GDM1 (cell line): ENCODE data around the gene SLC1A5.
A peak's percentile ranks its signal among the peaks of the same experiment; 100 is the strongest.

Source experiments
- DNase-seq: peaks from one replicate; lab custom pipeline; 2025; lab: John Stamatoyannopoulos, UW

SLC1A5 gene

DNA sequence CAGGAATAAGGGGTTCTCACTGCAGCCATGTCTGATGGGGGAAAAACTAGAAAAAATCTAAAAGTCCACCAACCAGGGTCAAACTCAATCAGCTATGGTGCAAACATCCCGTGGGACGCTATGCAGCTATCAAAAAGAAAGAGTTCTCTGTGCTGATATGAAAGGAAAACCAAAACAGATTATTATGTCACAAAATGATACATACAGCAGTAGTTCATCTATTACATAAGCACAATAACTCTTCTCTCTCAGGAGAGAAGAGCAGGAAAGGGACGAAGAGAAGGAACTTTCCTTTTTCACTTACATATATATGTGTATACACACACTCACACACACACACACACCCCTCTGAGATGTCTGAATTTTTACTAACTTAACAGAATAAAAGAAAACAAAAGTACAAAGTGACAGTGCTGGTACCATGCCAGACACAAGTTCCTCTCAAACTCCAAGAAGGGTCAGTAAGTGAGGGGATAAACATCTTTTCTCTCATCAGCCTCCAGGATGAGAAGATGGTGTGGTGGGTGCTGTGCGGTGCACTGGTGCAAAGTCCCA lies 45.4 kb downstream of the SLC1A5 start:
- DNase-seq = no peak

DNA sequence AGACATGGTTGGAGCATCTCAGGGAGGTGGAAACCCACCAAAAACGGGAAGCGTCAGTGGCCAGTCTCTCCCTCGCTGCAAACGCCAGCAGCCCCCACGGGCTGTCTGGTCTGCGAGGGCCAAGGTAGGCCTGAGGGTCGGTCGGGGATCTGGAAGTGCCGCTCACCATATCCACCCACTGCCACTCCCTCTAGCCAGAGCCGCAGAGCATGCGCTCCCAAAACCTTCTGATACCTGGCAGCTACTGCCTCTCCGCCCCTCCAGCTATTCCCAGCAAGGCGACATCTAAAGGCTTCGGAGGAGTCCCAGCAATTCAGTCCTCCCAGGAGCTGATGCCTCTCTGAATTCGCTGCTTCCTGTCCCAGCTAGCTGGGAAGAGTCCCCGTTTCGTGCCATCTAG lies 46.9 kb downstream of the SLC1A5 start:
- DNase-seq = no peak

DNA sequence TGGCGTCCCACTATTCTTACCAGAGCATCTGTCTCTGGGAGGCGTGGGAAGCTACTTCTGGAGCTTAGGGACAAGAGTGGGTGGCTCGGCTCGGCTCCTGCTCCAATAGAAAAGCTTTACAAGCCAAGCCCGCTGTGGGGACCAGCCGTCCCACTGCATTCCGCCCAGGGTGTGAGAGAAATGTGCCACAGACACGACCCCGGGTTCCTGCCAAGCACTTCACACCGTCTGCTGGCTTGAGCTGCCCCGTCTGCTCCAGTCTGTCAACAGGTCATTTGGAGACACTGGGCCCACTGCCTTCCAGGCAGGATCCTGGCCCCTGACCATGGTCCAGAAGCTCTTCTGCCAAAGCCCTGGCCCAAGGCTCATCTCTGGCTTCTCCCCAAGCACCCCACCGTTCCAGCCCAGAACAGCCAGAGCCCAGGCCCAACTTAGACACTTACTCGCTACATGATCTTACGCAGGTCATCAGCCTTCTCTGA lies 49.1 kb downstream of the SLC1A5 start:
- DNase-seq = no peak

DNA sequence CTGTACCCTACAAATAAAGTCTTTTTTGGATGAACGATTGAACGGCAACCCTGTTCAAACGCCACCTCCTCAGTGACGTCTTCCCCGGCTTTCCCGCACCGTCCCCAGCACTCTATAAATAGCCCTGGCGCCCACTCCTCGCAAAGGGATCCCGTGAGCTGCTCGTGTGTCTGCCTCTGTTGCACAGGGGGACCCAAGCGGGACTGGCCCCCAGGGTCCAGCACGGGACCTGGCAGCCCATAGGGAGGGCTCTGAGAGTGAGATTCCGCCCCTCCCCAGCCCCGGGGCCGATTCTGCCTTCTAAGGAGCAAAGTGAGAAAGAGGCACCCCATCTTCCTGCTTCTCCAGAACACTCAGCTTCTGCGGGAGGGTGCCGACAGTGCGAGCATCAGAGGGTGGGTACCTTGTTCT lies 50.6 kb downstream of the SLC1A5 start:
- no peak for DNase-seq

DNA sequence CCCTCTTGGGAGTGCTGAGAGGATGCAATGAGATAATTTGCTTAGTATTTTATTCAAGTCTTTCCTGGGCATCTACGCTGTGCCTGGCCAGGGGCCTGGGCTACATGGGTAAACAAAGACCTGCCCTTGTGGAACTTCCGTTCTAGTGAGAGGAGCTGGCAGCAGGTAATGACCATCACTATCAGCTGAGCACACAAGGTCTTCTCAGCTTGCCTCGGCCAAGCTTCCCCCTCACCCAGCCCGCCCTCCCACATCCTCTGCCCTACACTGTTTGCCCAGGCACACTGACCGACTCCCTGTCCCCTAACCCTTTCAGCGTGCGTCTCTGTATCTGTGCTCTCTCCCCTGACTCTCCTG lies 51.1 kb downstream of the SLC1A5 start:
- DNase-seq = no peak

DNA sequence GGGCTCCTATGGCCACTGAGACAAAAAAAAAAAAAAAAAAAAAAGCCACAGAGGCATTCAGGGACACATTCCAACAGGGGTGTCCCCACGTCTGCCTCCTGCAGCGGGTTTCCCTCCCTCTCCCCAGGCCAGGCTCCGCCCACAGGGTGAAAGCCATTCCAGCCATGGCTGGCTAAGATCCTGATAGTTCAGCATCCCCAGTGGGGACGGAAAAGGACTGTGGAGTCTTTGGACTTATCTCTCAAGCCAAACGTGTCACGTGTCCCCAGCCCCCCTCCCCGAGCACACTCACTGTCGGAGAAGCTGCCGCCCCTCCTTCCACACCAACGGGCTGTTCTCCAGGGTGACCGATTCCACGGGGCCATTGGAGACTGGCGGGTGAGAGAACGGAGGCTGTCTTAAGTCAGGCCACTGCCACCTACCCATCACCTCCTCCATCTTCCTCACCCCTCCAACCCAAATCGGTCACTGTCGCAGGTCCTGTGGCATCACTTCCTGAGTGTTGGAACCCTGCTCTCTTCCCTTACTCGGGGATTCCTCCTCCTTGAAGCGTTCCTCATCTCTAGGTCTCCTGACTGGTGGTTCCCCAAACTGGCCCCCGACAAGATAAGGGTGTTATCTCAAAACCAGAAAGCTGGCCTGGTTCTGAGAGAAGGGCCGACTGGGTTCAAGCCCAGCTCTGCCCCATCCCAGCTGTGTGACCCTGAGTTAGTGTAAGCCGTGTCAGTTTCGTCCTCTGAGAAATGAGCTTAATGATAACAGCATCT lies 51.7 kb downstream of the SLC1A5 start:
- no peak for DNase-seq

DNA sequence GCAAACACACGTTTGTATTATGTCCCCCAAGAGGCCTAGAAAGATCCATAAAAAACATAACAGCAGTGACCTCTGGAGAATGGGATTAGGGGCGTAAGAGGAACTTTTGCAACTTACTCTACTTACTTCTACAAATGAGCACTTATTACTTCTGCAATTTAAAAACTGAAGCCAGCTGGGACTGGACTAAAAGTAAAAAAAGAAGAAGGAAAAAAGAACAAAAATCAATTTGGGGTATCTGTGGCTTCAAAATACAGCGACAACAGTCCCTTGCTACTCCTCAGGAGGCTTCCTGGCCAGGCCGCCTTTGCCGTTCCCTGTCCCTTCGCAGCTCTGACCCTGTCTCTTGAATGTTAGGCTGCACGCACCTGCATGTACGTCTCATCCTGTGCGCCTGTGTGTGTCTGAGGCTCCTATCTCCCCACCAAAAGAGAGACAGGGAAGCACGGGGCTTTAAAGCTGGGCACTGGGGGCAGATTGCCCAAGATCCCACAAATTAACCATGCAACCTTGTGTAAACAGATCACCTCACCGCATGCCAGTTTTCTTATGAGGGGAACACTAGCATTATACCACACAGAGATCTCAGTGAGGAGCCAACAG lies 54.6 kb downstream of the SLC1A5 start:
- no peak for DNase-seq

DNA sequence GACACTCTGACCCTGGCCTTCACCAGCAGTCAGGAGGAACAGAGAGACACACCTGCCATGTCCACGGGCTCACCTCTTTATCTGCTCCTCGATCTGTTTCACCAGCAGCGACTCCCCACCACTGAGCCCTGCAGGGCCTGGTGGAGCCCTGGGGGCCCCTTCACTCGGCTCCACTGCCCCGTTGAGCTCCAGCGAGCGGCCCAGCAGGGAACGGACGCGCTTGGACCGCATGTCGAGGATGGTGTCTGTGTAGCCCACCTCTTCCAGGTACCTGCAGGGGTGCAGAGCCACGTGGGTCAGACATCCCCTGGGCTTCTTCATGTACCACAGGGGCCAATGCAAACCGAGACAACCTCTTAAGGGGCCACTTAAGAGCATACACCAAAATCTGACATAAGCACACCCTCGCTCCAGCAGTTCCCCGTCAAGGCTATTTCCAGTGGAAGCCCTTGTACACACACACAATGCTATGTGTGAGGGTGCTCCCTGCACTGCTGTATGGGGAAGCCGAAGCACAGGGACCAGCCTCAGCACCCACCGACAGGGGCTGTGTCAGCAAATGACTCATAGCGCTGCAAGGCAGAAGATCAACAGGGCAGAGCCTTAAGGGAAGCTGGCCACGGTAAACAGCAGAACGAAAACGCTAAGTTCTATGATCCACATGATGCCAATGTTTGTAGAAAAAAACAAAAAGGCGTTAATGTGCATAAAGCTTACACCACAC lies 55.3 kb downstream of the SLC1A5 start:
- no peak for DNase-seq

DNA sequence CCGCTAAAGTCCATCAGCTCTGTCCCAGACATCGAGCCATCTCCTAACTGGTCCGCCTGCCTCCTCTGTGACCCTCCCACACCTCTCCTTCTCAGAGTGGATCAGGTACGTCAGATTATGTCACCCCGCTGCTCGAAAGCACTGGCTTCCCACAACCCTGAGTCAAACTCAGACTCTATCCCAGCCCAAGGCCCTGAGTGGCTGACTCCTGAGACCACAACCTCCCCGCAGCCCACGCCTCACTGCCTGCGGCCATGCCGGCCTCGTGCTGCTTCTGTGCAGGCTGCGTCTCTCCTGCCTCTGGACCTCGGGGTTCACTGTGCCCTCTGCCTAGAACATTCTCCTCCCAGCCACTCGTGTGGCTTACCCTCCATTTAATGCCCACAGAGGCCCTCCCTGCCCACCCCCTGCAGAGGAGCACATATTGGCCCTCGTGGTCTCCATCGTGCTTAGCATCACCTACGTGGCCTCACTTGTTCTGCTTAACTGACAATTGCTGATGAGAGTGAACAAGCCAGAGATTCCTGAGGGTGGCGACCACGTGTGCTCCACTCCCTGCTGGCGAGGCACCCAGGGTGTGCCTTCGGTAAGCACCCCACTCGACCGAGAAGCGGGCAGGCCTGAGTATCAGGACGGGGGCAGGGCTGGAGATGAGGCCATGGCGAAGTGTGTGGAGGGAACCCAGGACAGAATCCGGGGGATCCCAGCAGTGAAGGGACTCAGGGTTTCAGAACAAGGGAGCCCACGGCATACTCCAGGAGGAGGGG lies 56.0 kb downstream of the SLC1A5 start:
- DNase-seq = no peak

DNA sequence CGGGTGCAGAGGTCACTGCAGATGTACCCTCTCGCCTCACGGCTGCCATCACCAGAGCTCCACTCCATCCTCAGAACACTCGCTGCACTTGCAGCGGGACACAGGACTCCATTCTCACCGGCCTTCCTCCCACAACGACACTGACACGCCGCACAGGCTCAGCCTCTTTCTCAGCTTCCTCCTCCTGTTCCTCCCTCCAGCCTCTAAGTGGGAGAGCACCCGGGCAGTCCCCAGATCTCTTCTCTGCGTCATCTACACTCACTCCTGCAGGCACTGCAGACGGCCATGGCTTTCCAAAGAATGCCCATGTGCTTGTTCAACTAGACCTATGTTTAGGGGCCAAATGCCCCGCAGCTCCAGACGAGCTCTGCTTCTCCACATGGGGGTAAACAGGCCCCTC lies 56.8 kb downstream of the SLC1A5 start:
- DNase-seq = no peak

DNA sequence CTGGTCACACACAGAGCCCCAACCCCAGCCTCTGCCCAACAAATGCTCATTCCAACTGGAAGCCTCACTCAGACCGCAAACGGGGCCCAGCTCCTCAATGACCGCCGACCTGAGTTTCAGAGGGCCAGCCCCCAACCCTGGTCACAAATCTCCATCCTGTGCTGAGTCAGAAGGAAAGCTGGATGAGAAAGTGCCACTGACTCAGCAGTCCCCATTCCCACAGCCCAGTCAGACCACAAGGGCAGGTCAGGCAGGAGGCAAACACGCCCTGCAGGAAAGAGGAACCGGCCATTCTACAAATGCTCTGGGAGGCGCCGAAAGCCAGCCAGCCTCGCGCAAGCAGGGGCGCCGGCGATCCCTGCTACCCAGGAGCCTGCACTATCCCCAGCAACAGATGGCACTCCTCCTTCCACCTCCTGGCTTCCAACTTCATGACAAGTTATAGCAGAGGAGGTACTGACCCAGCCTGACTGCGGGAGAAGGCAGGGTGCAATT lies 57.3 kb downstream of the SLC1A5 start:
- DNase-seq = peak; percentile 79

DNA sequence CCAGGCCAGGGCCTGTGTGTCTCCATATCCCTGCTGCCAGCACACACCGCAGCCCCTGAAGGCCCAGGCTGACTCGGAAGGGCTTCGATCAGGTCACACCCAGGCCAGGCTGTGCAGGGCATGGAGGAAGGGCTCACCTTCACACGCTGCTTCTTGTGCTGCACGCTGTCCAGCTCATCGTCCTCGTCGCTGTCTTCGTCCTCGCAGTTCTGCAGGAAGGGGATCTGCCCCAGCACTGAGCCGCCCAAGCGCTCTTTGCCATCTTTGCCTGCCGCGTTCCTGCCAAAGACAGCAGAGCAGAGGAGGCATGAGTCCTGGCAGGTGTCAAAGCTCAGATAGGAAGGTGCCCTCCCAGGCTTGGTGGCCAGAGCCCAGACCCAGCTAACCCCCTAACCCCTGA lies 57.8 kb downstream of the SLC1A5 start:
- DNase-seq = no peak

DNA sequence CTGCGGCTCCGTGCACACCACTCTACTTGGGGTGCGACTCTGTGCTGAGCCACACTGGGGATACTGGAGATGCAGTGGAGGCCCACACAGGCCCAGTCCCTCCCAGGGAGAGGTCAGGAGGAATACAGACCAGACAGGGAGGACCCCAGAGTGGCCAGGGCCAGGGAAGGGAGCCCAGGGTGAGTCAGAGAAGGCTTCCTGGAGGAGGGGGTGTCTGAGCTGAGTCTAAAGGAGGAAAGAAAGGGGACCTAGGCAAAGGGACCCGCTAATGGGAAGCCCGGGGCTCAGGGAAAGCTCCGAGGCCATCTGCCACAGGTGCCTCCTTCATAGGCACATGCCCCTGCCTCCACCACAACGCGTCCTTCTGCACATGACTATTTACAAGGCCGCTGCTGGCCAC lies 58.2 kb downstream of the SLC1A5 start:
- no peak for DNase-seq

DNA sequence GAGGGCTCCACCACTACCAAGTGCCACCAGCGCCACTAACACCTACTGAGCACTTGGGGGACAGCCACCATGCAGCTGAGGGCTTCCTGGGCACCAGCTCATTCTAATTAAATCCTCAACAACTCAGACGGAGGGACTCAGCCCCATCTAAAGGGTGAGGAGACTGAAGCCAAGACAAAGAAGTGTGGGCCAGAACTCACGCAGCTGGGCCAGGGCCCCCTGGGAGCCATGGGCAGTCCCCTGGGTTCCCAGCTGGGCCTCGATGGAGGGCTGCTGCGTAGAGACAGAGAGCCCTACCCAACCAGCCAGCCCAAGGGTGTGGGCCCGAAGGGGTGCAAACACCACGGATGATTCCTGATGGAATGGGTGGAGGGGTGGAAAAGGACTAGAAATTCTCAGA lies 58.7 kb downstream of the SLC1A5 start:
- DNase-seq = no peak

DNA sequence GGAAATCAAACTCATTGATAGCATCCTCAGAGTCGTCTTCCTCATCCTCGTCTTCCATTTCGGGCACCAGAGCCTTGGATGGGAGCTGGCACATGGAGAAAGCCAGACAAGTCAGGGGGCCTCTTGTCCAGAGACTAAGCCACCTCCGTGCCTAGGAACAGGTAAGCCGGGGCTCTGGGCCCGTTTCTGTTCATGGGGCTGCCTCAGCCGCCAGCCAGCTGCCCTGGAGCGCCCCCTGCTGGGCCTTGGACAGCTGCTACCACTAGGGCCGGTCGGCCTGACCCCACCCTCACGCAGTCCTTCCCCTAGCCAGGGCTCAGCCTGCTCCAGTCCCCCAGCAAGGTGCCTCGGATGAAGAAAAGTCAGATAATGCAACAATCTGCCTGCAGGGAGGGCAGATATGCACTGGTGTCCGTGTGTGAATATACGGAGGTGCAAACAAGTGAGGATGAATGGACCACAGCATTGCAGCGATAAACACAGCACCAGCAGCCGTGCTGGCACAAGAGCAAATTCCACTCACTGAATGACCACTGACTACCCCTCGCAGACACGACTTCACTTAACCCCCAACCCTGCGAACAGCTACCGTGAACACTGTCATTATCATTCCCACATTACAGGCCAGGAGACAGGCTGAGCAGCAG lies 59.6 kb downstream of the SLC1A5 start:
- peak; percentile 40 for DNase-seq

DNA sequence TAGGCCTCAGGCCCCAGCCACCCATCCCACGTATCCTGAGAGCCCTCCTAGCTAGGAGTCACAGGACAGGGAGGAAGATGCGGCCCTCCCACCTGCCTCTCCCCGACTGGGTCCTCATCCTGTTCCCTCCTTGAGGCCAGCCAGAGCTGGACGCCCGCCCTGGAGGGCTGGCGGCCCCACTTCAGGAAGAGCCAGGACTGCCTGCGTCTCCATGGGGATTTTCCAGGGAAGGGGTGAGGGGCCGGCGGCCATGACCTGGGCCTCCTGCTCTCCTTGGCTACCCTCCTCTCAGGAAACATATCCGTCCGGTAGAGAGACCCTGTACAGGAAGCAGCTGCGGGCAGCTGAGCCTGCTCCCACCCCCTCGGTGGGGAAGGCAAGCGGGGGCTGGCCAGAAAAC lies 60.2 kb downstream of the SLC1A5 start:
- DNase-seq = no peak

DNA sequence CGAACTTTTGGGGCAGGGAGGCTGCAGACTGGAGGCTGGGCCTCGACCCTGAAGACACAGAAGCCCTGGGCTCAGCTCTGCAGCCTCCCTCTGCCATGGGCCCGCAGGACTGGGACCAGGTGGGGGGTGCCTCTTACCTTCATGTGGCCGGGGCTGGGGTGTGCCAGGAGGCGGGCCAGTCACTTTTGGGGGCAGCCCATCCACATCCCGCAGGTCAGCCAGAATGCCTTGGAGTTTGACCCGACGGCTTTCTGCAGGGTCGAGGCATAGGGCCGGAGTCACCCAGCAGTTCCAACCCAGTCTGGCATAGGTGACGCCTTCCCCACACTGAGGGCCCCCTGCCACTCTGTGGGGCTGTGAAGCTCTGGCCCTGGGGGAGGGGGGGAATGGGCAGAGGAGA lies 60.6 kb downstream of the SLC1A5 start:
- DNase-seq = no peak

DNA sequence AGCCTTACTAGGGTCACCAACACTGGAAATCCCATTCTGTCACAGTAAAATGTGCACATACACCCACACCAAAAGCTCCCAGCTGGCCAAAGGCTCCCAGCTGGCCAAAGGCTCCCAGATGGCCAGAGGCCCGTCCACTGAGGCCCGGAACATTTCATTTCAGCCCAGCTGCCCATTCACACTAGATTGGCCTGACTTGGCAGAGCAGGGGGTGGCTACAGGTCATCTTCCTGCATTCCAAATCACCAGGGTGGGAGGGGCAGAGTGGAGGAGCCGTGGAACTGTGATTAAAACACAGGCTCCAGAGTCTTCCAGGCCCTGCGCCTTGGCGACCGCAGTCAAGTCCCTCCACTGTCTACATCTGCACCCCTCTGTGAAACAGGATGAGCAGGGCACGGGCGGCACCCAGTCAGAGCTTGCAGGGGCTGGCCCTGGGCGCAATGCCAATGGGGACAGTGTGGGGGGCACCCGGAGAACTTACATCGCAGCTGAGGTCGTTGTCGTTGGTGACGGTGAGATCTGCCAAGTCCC lies 61.4 kb downstream of the SLC1A5 start:
- DNase-seq = no peak

DNA sequence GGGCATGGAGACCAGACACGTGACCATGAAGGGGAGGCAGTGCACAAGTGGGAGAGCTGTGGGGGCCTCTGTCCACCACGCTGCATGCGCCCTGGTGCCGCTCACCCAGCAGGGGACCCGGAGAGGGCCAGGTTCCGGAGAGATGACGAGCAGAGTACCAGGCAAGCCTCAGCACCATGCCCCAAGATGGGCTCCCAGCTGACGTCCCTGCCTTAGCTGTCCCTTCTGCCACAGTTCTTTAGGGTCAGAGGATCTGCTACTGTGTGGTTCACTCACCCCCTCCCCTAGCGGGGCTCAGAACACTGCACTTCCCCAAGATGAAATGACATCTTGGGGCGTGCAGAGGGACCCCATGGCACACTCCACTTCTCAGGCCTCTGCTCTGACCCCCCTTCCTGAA lies 61.8 kb downstream of the SLC1A5 start:
- no peak for DNase-seq

DNA sequence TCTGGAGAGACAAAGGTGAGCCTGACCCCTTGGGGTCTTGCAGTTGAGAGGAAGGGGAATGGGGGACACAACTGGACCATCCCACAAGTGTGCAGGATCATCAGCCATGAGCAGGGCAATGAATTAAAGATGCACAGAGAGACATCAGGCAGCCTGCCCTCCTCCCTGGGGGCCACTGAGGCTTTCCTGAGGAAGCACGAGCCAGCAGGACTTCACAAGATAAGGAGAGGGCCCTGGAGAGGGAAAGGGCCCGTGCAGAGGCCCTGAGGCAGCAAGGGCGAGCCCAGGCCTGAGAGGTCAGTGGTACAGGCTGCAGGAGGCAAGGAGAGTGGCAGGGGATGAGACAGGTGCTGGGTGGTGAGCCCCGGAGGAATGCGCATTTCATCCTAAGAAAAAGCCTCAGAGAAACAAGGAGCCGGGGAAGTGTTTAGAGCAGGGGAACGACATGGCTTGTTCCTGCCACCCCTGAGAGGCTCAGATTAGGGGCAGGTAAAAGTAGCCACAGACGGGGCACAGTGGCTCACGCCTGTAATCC lies 62.5 kb downstream of the SLC1A5 start:
- no peak for DNase-seq
